Activated T-cell treated with anti-CD3 and anti-CD28 coated beads, Interleukin-2, amount 50 U/mL, for 72 hours (primary cell): Measurements from ENCODE around the gene GRPEL2. TPM values are rescaled to one million over a fixed set of nuclear protein-coding genes. Genes with fewer than 3 reads are reported as not detected.

ENCODE experiments used
- ATAC-seq, 2 donors: fragments of 150-1000 bp; cut with Tn5 transposase; replicated peaks in 1 of 2; 2 replicates each; pipeline ENCODE4 v1.10.0; 2021; ENCODE audit warnings: moderate library complexity in 2 of 2, mild to moderate bottlenecking in 1 of 2
- DNase-seq, 2 donors: peaks; one replicate each; pipeline ENCODE4 v3.0.0; 2021 to 2022; ENCODE audit warnings: mixed read lengths in 1 of 2
- H3K27ac Mint-ChIP-seq: one replicate; pipeline ENCODE4 v1.8.0; 2022; ENCODE audit warnings: mild to moderate bottlenecking, moderate library complexity, mixed read lengths
- H3K27me3 Mint-ChIP-seq: one replicate; pipeline ENCODE4 v1.8.0; 2022; ENCODE audit warnings: low read depth, mixed read lengths
- H3K36me3 Mint-ChIP-seq, 2 donors: one replicate each; pipeline ENCODE4 v1.8.0; 2022; ENCODE audit warnings: mixed read lengths in 2 of 2, mild to moderate bottlenecking in 1 of 2; ENCODE audit not compliant: insufficient read depth in 2 of 2
- H3K4me1 Mint-ChIP-seq: one replicate; pipeline ENCODE4 v1.8.0; 2022; ENCODE audit warnings: low read depth, mixed read lengths
- H3K4me3 Mint-ChIP-seq, 2 donors: one replicate each; pipeline ENCODE4 v1.8.0; 2022; ENCODE audit warnings: mild to moderate bottlenecking in 2 of 2, mixed read lengths in 2 of 2, moderate library complexity in 2 of 2
- H3K9me3 Mint-ChIP-seq, 2 donors: one replicate each; pipeline ENCODE4 v1.8.0; 2022; ENCODE audit warnings: mixed read lengths in 2 of 2
- total RNA-seq, 2 donors: library from RNA; stranded (reverse); gene quantifications; one replicate each; pipeline ENCODE4 v1.2.3, GENCODE V29; 2022

GRPEL2 gene, protein sequence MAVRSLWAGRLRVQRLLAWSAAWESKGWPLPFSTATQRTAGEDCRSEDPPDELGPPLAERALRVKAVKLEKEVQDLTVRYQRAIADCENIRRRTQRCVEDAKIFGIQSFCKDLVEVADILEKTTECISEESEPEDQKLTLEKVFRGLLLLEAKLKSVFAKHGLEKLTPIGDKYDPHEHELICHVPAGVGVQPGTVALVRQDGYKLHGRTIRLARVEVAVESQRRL
- total RNA-seq = 10 to 100 TPM; 39.6 to 42.7 TPM

DNA sequence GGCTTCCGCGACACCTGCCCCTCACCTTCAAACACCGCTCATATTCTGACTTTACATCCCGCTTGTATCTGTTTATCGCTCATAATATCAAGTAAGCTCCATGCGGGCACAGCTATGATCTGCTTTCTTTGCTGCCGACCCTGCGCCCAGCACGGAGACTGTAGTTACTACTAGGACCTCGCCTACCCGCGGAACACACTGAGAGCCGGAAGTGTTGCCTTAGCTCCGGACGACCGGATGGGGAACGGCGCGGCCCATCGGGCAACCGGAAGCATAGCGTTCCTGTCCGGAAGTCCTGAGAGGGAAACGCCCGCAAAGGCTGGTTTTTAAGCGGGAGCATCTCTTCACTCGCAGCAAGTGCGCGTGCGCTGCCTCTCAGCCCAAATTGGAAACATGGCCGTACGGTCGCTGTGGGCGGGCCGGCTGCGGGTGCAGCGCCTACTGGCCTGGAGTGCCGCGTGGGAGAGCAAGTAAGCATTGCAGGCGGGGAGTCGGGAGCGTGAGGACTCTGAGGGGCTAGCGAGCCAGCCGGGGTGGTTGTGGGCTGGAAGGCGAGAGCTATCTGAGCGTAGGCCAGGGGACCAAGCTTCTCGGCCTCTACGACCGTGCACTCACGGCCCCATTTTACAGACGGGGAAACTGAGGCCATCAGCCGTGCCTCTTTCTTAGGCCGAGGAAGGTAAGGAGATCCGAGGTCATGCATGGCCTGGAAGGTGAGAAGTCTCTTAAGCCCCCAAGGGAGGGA is at the start of gene GRPEL2:
Gene GRPEL2, plus strand, starts transcription at position 353 of the 745 bp plus-strand sequence. Its CDS starts 41 bp downstream, at position 394.
- peak; percentile 95 to 96 for ATAC-seq
- DNase-seq = peak; percentile 94 to 96
- peaks cover 54% of the 10 kb centered on the region for H3K4me1 Mint-ChIP-seq
- peaks cover 22 to 39% of the 10 kb centered on the region in 2 donors for H3K36me3 Mint-ChIP-seq
- peak within 1 kb of the TSS; percentile 97 for H3K27ac Mint-ChIP-seq
- H3K9me3 Mint-ChIP-seq = no peaks in the 10 kb centered on the region
- peak within 1 kb of the TSS; percentile 96 to 98 for H3K4me3 Mint-ChIP-seq
- H3K27me3 Mint-ChIP-seq = no peaks in the 10 kb centered on the region

- Mint-ChIP-seq H3K27me3 (no peaks in the 10 kb centered on the region), H3K27ac (no peak overlapping the region), H3K9me3 (no peaks in the 10 kb centered on the region), H3K4me1 (peaks cover 38% of the 10 kb centered on the region), H3K36me3 (no peaks in the 10 kb centered on the region), H3K4me3 (no peak overlapping the region)
- DNase-seq = no peak
- ATAC-seq = no peak
Measured at GRCh38 chr5:149297340-149298025, 47.8 kb upstream of the GRPEL2 start.

GRCh38 chr5:149298163-149298562 is 47.1 kb upstream of the GRPEL2 start:
- peak; percentile 33 to 72 for ATAC-seq
- H3K9me3 Mint-ChIP-seq = no peaks in the 10 kb centered on the region
- H3K27me3 Mint-ChIP-seq = no peaks in the 10 kb centered on the region
- peaks cover 38% of the 10 kb centered on the region for H3K4me1 Mint-ChIP-seq
- no peak for DNase-seq
- no peak overlapping the region for H3K4me3 Mint-ChIP-seq
- H3K27ac Mint-ChIP-seq = no peak overlapping the region
- no peaks in the 10 kb centered on the region for H3K36me3 Mint-ChIP-seq

DNA sequence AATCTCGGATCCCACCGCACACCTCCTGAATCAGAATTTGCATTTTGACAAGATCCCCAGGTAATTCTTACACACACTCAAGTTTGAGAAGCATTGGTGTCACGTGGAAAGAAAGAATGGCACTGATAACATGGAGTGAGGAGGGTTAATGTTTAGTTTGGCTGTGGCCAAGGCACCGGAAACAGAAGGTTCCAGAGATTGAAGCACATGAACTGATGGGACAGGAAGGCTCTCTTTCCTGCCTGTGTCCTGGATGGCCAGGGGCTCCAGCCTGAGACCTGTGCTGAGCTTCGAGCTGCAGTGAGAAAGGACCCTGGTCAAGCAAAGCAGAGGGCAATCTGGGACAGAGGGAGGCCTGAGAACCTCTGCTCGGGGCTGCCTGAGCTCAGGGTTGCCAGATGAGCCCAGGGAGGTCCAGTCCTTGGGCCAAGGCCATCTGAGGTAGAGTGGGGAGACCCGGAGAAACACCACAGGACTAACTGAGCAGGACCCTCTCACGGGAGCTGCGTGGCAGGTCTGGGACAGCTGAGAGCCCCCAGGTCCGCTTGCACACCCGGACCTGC is 46.4 kb upstream of the GRPEL2 start:
- H3K27me3 Mint-ChIP-seq = no peaks in the 10 kb centered on the region
- H3K4me1 Mint-ChIP-seq = peaks cover 38% of the 10 kb centered on the region
- DNase-seq (no peak), ATAC-seq (no peak)
- H3K27ac Mint-ChIP-seq = no peak overlapping the region
- H3K4me3 Mint-ChIP-seq = no peak overlapping the region
- H3K36me3 Mint-ChIP-seq = no peaks in the 10 kb centered on the region
- no peaks in the 10 kb centered on the region for H3K9me3 Mint-ChIP-seq

DNA sequence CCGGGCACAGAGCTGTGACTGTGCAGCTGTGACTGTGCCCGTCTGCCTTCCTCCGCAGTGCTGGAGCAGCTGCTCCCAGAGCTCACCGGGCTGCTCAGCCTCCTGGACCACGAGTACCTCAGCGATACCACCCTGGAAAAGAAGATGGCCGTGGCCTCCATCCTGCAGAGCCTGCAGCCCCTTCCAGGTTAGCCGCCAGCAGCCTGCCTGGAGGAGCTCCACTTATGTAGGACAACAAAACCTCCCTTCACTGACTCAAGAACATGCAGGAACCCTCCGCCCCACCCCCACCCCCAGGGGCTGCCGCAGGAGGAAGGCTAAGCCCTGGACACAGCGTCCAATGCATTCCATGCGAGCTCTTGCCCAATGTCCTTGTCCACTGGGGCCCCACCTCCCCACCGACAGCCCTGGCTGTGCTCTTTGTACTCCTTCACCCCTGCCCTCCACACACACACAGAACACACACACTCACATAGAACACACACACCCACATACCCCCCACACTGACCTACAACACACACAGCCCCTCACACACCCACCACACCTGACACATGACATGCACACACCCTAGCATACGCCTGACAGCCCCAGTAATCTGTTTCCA is 45.7 kb upstream of the GRPEL2 start:
- Mint-ChIP-seq H3K27ac (no peak overlapping the region), H3K9me3 (no peaks in the 10 kb centered on the region), H3K36me3 (no peaks in the 10 kb centered on the region), H3K27me3 (no peaks in the 10 kb centered on the region), H3K4me3 (no peak overlapping the region), H3K4me1 (peaks cover 38% of the 10 kb centered on the region)
- no peak for DNase-seq
- ATAC-seq = no peak

GRCh38 chr5:149300441-149300840 is 44.9 kb upstream of the GRPEL2 start:
- DNase-seq (no peak), ATAC-seq (no peak)
- Mint-ChIP-seq H3K36me3 (no peaks in the 10 kb centered on the region), H3K4me3 (no peak overlapping the region), H3K4me1 (peaks cover 31% of the 10 kb centered on the region), H3K9me3 (no peaks in the 10 kb centered on the region), H3K27me3 (no peaks in the 10 kb centered on the region), H3K27ac (no peak overlapping the region)

- peaks cover 24% of the 10 kb centered on the region for H3K4me1 Mint-ChIP-seq
- H3K27me3 Mint-ChIP-seq = no peaks in the 10 kb centered on the region
- H3K9me3 Mint-ChIP-seq = no peaks in the 10 kb centered on the region
- H3K36me3 Mint-ChIP-seq = no peaks in the 10 kb centered on the region
- no peak overlapping the region for H3K27ac Mint-ChIP-seq
- DNase-seq (no peak), ATAC-seq (no peak)
- H3K4me3 Mint-ChIP-seq = no peak overlapping the region
Measured at GRCh38 chr5:149301049-149301743, 44.1 kb upstream of the GRPEL2 start.

- Mint-ChIP-seq H3K4me1 (peaks cover 19% of the 10 kb centered on the region), H3K27me3 (no peaks in the 10 kb centered on the region), H3K9me3 (no peaks in the 10 kb centered on the region), H3K27ac (no peak overlapping the region), H3K4me3 (no peak overlapping the region), H3K36me3 (no peaks in the 10 kb centered on the region)
- DNase-seq (no peak), ATAC-seq (no peak)
Measured at GRCh38 chr5:149301744-149302380, 43.4 kb upstream of the GRPEL2 start.

DNA sequence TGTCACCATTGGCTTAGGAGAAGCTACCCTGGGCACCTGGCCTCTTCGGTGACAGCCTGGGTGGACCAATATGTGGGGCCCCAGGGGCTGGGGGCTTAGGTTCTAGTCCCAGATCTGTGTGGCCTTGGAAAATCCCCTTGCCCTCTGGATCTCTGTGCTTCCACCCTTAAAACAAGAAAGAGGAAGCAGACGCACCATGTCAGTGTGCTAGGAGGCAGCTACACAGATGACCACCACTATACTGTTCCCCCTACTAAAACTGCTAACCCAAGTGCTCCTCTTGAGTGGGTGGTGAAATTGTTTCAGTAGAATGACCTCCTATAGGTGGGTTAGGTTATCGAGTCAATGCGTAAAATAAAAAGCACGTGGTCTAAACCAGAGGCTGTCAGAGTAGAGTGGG is 42.7 kb upstream of the GRPEL2 start:
- H3K9me3 Mint-ChIP-seq = no peaks in the 10 kb centered on the region
- DNase-seq (no peak), ATAC-seq (no peak)
- H3K36me3 Mint-ChIP-seq = no peaks in the 10 kb centered on the region
- no peak overlapping the region for H3K27ac Mint-ChIP-seq
- H3K4me1 Mint-ChIP-seq = peaks cover 16% of the 10 kb centered on the region
- no peak overlapping the region for H3K4me3 Mint-ChIP-seq
- H3K27me3 Mint-ChIP-seq = no peaks in the 10 kb centered on the region

- DNase-seq (no peak), ATAC-seq (no peak)
- Mint-ChIP-seq H3K4me3 (no peak overlapping the region), H3K4me1 (peaks cover 10% of the 10 kb centered on the region), H3K36me3 (no peaks in the 10 kb centered on the region), H3K27me3 (no peaks in the 10 kb centered on the region), H3K27ac (no peak overlapping the region), H3K9me3 (no peaks in the 10 kb centered on the region)
Measured at GRCh38 chr5:149303210-149303609, 42.1 kb upstream of the GRPEL2 start.

DNA sequence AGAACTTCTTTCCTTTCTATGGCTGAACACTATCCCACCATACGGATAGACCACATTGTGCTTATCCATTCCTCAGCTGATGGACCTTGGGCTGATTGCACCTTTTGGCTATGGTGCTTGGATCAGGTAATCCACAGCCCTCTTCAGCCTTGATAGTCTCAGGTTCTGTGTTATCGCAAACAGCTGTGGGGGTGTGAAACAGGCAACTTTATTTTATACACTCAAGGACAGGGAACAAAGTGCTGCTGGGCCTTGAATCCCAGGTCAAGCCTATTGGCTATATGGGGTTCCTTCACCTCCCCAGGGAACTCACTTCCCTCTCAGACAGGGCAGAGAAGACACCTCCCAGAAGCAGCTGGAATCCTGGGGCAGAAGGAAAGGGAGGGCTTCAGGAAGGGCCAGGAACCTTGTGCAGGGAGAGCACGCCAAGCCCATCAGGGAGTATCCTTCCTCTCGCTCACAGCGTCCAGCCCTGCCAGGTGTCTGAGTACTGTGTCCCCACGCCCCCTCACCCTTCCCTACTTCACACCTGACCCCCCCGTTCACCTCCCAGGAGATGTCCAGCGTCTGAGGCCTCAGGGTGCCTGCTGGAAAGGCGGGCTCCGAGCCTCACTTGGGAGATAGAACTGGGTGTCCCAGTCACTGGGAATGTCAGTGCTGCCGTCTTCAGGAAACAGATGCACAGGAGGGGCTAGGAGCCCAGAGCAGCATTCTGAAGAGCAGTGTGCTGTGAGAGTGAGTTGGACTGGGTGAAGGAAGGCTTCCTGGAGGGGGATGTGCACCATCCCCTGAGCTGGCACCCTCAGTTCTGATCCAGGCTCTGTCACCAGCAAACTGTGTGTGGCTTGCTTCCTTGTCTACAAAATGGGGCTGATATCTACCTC is 40.9 kb upstream of the GRPEL2 start:
- H3K4me1 Mint-ChIP-seq = peaks cover 4% of the 10 kb centered on the region
- no peak overlapping the region for H3K27ac Mint-ChIP-seq
- ATAC-seq = no peak
- no peaks in the 10 kb centered on the region for H3K9me3 Mint-ChIP-seq
- no peaks in the 10 kb centered on the region for H3K27me3 Mint-ChIP-seq
- H3K36me3 Mint-ChIP-seq = no peaks in the 10 kb centered on the region
- no peak for DNase-seq
- no peak overlapping the region for H3K4me3 Mint-ChIP-seq
